ENCODE data around the gene MYADML2.

The MYADML2 gene

DNA sequence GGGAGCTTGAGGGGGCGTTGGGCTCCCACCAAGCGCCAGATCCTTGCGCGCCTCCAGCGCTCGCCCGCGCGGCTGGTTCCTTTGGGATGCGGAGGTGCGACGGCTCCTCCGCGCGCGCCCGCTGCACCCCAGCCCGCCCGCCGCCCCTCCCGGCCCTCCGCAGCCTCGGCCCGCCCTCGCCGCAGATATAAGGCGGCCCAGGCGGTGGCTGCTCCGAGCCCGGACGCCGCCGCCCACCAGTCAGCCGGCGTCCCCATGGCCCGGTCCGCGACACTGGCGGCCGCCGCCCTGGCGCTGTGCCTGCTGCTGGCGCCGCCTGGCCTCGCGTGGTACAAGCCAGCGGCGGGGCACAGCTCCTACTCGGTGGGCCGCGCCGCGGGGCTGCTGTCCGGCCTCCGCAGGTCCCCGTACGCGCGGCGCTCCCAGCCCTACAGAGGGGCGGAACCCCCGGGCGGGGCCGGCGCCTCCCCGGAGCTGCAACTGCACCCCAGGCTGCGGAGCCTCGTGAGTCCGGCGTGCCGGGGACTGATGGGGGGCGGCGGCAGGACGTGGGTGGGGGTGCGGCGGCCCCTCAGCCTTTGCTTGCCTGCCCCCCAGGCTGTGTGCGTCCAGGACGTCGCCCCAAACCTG lies 44.9 kb downstream of the MYADML2 start, which contains the start of gene NPB:
Gene NPB (plus strand): TSS at position 216 of the 630 bp plus-strand sequence. CDS start 40 bp downstream, at position 256.
- Histone ChIP-seq H3K27me3 (ENCODE audit: control insufficient read depth, insufficient read depth, low read length, poor library complexity, severe bottlenecking) (peaks cover 30% of the 10 kb centered on the region), H3K4me1 (ENCODE audit: control insufficient read depth, insufficient read depth, low read length) (no peaks in the 10 kb centered on the region), H3K36me3 (ENCODE audit: control insufficient read depth, insufficient read depth, low read length) (peaks cover 22% of the 10 kb centered on the region), H3K4me3 (ENCODE audit: insufficient read depth, low read depth, low read length) (peak within 1 kb of the TSS; percentile 16), H3K9me3 (ENCODE audit: control insufficient read depth, low read length) (no peaks in the 10 kb centered on the region), H3K27ac (ENCODE audit: insufficient read depth, low read depth, low read length, poor library complexity, severe bottlenecking) (no peak within 1 kb of the TSS)
- WGBS, 2 experiments = 6% methylated on average over 79 of the region's 79 CpGs

DNA sequence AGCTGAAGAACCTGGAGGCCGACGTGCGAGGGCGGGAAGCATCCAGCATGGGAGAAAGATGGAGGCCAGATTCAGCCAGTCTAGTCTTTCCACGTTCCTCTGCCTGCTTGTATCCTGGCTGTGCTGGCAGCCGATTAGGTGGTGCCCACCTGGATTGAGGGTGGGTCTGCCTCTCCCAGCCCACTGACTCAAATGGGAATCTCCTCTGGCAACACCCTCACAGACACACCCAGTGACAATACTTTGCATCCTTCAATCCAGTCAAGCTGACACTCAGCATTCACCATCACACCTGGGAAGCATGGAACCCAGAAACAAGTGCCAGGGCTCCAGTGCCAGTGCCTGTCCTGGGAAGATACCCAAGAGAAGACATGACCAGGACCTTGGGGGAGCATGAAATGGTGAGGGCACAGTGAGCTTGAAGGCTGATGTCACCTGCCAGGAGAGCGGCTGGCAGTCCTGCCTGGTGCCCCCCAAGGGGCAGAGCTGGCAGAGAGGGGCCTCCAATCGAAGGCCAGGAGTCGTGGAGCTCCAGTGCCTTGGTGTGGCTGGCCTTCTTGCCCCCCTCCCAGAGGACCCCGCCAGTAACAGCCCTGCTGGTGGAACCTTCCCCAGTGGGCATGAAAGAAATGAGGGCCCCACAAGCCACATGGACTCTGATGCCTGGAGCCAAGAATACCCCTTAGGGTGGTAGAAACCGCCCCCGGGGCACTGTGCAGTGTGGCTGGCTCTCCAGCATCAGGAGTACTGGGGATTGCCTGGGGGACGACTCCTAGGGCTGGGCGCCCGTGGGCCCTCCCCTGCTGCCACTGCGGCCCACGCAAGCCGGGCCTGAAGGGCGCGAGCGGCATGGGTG lies 45.6 kb downstream of the MYADML2 start:
- H3K36me3 ChIP-seq (ENCODE audit: control insufficient read depth, insufficient read depth, low read length) = peaks cover 22% of the 10 kb centered on the region
- WGBS, 2 experiments = 58 to 59% methylated on average over 21 of the region's 21 CpGs
- H3K4me3 ChIP-seq (ENCODE audit: insufficient read depth, low read depth, low read length) = peak overlapping the region; percentile 16
- no peak overlapping the region for H3K27ac ChIP-seq (ENCODE audit: insufficient read depth, low read depth, low read length, poor library complexity, severe bottlenecking)
- H3K4me1 ChIP-seq (ENCODE audit: control insufficient read depth, insufficient read depth, low read length) = no peaks in the 10 kb centered on the region
- H3K27me3 ChIP-seq (ENCODE audit: control insufficient read depth, insufficient read depth, low read length, poor library complexity, severe bottlenecking) = peaks cover 30% of the 10 kb centered on the region
- H3K9me3 ChIP-seq (ENCODE audit: control insufficient read depth, low read length) = no peaks in the 10 kb centered on the region

DNA sequence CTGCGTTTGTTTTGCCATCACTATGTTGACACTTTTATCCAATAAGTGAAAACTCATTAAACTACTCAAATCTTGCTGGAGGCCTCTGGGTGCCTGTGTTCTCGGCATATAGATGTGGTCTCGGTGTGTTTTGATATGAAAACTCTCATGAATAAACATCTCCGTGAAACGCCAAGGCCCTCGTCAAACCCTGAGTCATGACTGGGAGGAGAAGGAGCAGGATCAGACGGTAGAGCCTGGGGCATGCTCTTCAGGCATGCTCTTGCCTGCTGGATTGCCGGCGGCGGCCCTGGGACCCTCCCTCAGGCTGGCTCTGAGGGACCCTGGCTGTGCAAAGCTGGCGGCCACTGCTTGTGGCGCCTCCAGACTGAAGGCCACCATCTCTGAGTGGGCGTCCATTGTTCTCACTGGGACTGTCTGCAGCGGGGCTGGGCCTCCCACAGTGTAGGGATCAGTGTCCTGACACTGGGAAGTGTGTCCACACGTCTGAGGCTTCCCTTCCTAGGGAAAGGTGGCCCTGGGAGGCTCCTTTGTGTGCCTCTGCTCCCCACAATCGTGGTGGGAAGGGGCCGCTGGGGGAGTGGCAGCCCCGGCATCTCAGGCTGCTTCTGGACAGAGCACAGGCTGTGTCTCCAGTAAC lies 46.7 kb downstream of the MYADML2 start:
- no peak overlapping the region for H3K4me3 ChIP-seq (ENCODE audit: insufficient read depth, low read depth, low read length)
- peaks cover 22% of the 10 kb centered on the region for H3K36me3 ChIP-seq (ENCODE audit: control insufficient read depth, insufficient read depth, low read length)
- WGBS, 2 experiments = 87 to 91% methylated on average over 18 of the region's 18 CpGs
- H3K9me3 ChIP-seq (ENCODE audit: control insufficient read depth, low read length) = no peaks in the 10 kb centered on the region
- peaks cover 30% of the 10 kb centered on the region for H3K27me3 ChIP-seq (ENCODE audit: control insufficient read depth, insufficient read depth, low read length, poor library complexity, severe bottlenecking)
- no peak overlapping the region for H3K27ac ChIP-seq (ENCODE audit: insufficient read depth, low read depth, low read length, poor library complexity, severe bottlenecking)
- H3K4me1 ChIP-seq (ENCODE audit: control insufficient read depth, insufficient read depth, low read length) = no peaks in the 10 kb centered on the region

DNA sequence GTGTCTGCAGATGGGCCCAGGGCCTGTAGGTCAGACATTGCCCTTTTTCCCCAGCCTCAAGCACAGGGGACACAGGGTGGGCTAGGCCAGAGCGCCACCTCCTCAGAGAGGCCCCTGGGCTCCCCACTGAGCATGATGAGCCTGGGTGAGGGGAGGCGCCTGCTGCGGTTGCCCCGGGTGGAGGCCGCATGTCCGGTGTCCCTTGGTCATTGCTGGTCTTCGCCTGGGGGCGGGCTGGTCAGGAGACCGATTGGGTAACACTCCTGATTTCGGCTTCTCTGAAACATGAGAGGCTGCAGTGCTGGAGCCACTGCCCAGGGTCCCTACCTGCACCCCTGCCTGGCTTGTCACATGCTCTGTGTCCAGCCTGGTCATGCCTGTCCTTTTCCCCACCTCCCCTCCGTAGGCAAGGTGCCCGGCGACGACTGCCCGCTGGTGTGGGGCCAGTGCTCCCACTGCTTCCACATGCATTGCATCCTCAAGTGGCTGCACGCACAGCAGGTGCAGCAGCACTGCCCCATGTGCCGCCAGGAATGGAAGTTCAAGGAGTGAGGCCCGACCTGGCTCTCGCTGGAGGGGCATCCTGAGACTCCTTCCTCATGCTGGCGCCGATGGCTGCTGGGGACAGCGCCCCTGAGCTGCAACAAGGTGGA lies 47.4 kb downstream of the MYADML2 start:
- WGBS, 2 experiments = 94 to 95% methylated on average over 22 of the region's 22 CpGs

DNA sequence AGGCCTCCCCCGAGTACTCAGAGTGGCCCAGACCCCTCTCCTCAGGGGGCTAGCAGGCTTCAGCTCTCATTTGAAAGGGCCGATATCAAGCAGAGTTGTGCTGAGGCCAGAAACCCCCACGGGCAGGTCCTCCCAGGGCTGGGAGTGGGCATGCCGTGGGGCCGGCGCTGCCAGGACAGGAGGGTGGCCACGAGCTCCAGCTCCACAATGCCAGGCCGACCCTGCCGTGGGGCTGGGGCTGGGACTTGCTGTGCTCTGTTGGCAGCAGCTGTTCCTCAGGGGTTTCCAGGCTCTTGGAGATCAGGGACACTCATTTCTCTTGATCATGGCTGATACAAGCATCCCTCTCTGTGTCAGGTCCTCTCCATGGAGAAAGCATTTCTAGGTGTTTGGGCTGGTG lies 48.1 kb downstream of the MYADML2 start:
- no peaks in the 10 kb centered on the region for H3K9me3 ChIP-seq (ENCODE audit: control insufficient read depth, low read length)
- 92 to 93% methylated on average over 9 of the region's 9 CpGs for WGBS, 2 experiments
- peaks cover 26% of the 10 kb centered on the region for H3K36me3 ChIP-seq (ENCODE audit: control insufficient read depth, insufficient read depth, low read length)
- H3K27me3 ChIP-seq (ENCODE audit: control insufficient read depth, insufficient read depth, low read length, poor library complexity, severe bottlenecking) = peaks cover 30% of the 10 kb centered on the region
- H3K27ac ChIP-seq (ENCODE audit: insufficient read depth, low read depth, low read length, poor library complexity, severe bottlenecking) = no peak overlapping the region
- no peaks in the 10 kb centered on the region for H3K4me1 ChIP-seq (ENCODE audit: control insufficient read depth, insufficient read depth, low read length)
- H3K4me3 ChIP-seq (ENCODE audit: insufficient read depth, low read depth, low read length) = no peak overlapping the region

More for the DNA sequence above, 47.4 kb downstream of the MYADML2 start:
- no peaks in the 10 kb centered on the region for H3K4me1 ChIP-seq (ENCODE audit: control insufficient read depth, insufficient read depth, low read length)
- no peaks in the 10 kb centered on the region for H3K9me3 ChIP-seq (ENCODE audit: control insufficient read depth, low read length)
- H3K4me3 ChIP-seq (ENCODE audit: insufficient read depth, low read depth, low read length) = no peak overlapping the region
- peaks cover 22% of the 10 kb centered on the region for H3K36me3 ChIP-seq (ENCODE audit: control insufficient read depth, insufficient read depth, low read length)
- peaks cover 30% of the 10 kb centered on the region for H3K27me3 ChIP-seq (ENCODE audit: control insufficient read depth, insufficient read depth, low read length, poor library complexity, severe bottlenecking)
- no peak overlapping the region for H3K27ac ChIP-seq (ENCODE audit: insufficient read depth, low read depth, low read length, poor library complexity, severe bottlenecking)

DNA sequence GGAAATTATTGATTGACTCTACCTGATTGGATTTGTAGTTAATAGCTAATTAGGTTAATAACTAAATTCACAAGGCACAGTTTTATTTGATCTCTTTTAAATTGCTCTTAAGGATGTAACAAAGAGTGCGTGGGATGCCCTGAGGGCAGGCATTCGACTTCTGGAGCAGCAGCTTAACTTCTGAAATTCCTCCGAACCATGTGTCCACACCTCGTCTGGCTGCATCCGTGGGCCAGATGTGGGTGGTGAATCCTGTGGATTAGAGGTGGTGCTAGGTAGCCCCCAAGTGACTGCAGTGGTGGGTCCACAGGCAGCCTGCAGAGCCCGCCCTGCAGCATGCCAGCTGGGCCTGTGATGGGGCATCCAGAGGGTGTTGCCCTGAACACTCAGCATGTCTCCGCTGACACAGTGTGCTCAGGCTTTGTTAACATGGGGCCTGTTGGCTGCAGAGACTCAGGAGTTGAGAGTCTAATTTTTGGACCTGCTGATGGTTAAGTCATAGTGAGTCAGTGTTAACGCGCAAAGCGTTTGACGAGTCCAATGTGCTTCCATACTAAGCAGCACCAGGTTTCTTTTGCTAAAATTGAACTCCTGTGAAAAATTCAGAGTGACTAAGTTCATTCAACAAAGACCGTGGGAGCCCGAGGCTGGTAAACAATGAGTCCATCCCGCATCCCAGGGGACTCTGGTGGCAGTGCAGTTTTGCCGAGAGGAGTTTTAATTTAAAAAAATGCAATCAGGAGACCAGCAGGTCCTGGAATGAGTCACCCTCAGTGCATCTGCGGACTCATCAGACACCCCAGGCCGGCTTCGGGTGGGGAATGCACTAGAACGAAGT lies 48.8 kb downstream of the MYADML2 start:
- Histone ChIP-seq H3K9me3 (ENCODE audit: control insufficient read depth, low read length) (no peaks in the 10 kb centered on the region), H3K4me3 (ENCODE audit: insufficient read depth, low read depth, low read length) (no peak overlapping the region), H3K4me1 (ENCODE audit: control insufficient read depth, insufficient read depth, low read length) (no peaks in the 10 kb centered on the region), H3K27me3 (ENCODE audit: control insufficient read depth, insufficient read depth, low read length, poor library complexity, severe bottlenecking) (peaks cover 27% of the 10 kb centered on the region), H3K27ac (ENCODE audit: insufficient read depth, low read depth, low read length, poor library complexity, severe bottlenecking) (no peak overlapping the region), H3K36me3 (ENCODE audit: control insufficient read depth, insufficient read depth, low read length) (peaks cover 26% of the 10 kb centered on the region)
- WGBS, 2 experiments = 94 to 96% methylated on average over 19 of the region's 19 CpGs

DNA sequence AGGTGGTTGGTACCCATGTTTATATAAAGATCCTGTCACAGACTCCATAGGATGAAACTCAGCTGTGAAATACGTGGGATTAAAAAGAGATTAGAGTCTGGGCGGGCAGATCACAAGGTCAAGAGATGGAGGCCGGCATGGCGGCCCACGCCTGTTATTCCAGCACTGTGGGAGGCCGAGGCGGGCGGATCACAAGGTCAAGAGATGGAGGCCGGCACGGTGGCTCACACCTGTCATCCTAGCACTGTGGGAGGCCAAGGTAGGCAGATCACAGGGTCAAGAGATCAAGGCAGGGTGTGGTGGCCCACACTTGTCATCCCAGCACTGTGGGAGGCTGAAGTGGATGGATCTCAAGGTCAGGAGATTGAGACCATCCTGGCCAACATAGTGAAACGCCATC lies 51.6 kb downstream of the MYADML2 start:
- peaks cover 1% of the 10 kb centered on the region for H3K4me1 ChIP-seq (ENCODE audit: control insufficient read depth, insufficient read depth, low read length)
- peaks cover 26% of the 10 kb centered on the region for H3K36me3 ChIP-seq (ENCODE audit: control insufficient read depth, insufficient read depth, low read length)
- H3K4me3 ChIP-seq (ENCODE audit: insufficient read depth, low read depth, low read length) = no peak overlapping the region
- no peaks in the 10 kb centered on the region for H3K9me3 ChIP-seq (ENCODE audit: control insufficient read depth, low read length)
- 93 to 95% methylated on average over 11 of the region's 11 CpGs for WGBS, 2 experiments
- H3K27ac ChIP-seq (ENCODE audit: insufficient read depth, low read depth, low read length, poor library complexity, severe bottlenecking) = no peak overlapping the region
- H3K27me3 ChIP-seq (ENCODE audit: control insufficient read depth, insufficient read depth, low read length, poor library complexity, severe bottlenecking) = no peaks in the 10 kb centered on the region

DNA sequence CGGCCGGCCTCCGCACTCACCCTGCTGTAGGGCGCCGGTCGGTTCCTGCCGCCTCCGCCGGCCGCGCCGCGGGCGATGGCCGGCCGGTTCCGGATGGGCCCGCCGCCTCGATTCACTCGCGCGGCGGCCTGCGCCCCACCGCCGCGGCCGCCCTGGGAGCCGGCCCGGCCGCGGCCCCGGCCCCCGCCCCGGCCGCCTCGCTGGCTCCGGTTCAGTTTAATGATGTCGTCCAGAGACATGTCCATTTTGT lies 55.8 kb downstream of the MYADML2 start:
- Histone ChIP-seq H3K4me1 (ENCODE audit: control insufficient read depth, insufficient read depth, low read length) (peaks cover 7% of the 10 kb centered on the region), H3K27me3 (ENCODE audit: control insufficient read depth, insufficient read depth, low read length, poor library complexity, severe bottlenecking) (no peaks in the 10 kb centered on the region), H3K27ac (ENCODE audit: insufficient read depth, low read depth, low read length, poor library complexity, severe bottlenecking) (no peak overlapping the region), H3K9me3 (ENCODE audit: control insufficient read depth, low read length) (no peaks in the 10 kb centered on the region), H3K4me3 (ENCODE audit: insufficient read depth, low read depth, low read length) (peak overlapping the region; percentile 81), H3K36me3 (ENCODE audit: control insufficient read depth, insufficient read depth, low read length) (peaks cover 35% of the 10 kb centered on the region)
- WGBS, 2 experiments = 0% methylated on average over 40 of the region's 40 CpGs

DNA sequence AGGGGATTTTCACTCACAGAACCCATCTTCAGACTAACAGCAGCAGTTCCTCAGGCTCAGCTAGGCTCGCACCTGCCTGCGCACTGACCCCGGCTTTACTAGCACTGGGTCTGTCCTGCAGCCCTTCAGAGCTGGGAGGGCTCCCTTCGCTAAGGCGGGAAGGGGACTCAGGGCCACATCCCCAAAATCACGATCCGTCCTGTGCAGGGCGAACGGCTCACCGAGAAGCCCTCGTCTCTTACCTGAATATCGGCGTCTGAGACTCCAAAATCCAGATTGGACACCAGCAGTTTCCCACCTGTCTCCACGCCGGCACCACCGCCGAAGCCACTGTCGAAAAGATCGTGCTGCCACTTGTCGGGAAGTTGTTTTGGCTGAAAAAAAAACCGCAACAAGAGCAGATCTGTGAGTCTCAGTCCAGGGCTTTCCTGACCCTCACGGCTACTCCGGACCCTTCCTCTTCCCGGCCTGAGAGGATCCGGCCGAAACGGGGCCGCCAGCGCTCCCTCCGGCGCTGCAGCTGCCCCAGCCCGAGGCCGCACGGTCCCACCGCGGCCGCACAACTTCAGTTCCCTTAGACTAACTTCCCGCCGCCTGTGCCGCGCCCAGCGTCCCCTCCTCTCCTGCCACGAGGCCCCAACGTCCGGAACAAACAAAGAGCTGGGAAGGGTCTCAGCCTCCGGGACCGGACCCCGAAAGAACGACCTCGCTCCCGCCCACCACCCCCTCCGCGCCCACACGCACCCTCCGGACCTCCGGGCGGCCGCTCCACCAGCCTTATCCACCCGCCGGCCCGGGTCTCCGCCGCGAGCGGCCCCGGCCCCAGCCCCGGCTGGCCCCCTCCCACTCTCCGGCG lies 56.4 kb downstream of the MYADML2 start:
- peak overlapping the region; percentile 81 for H3K4me3 ChIP-seq (ENCODE audit: insufficient read depth, low read depth, low read length)
- H3K27me3 ChIP-seq (ENCODE audit: control insufficient read depth, insufficient read depth, low read length, poor library complexity, severe bottlenecking) = no peaks in the 10 kb centered on the region
- H3K4me1 ChIP-seq (ENCODE audit: control insufficient read depth, insufficient read depth, low read length) = peaks cover 7% of the 10 kb centered on the region
- H3K9me3 ChIP-seq (ENCODE audit: control insufficient read depth, low read length) = no peaks in the 10 kb centered on the region
- 11 to 12% methylated on average over 69 of the region's 69 CpGs for WGBS, 2 experiments
- H3K36me3 ChIP-seq (ENCODE audit: control insufficient read depth, insufficient read depth, low read length) = peaks cover 35% of the 10 kb centered on the region
- H3K27ac ChIP-seq (ENCODE audit: insufficient read depth, low read depth, low read length, poor library complexity, severe bottlenecking) = no peak overlapping the region
